Measurements from ENCODE around the gene ZFP90.

Gene ZFP90

GRCh38 chr16:68506331-68507053, 32.6 kb upstream of the ZFP90 start:
- peaks cover 0 to 33% (median 0%) of the 10 kb centered on the region in 3 experiments for H3K27me3 ChIP-seq (ENCODE audit: control insufficient read depth in 3 of 3, insufficient read depth in 3 of 3, low read depth in 1 of 3, low read length in 3 of 3)
- no peaks in the 10 kb centered on the region for H3K36me3 ChIP-seq (replicated peaks in 1 of 2; ENCODE audit: control insufficient read depth in 2 of 2, insufficient read depth in 2 of 2, low read length in 2 of 2)
- no peak overlapping the region for H3K18ac ChIP-seq (ENCODE audit: low read length)
- no peak overlapping the region for H3K9ac ChIP-seq (ENCODE audit: low read depth, low read length, poor library complexity)
- no peak overlapping the region for H3K4me2 ChIP-seq (ENCODE audit: insufficient read depth, low read length, poor library complexity, severe bottlenecking)
- peaks cover 0 to 4% of the 10 kb centered on the region in 2 donors for H3K4me1 ChIP-seq (ENCODE audit: control insufficient read depth in 2 of 2, insufficient read depth in 1 of 2, low read depth in 1 of 2, low read length in 2 of 2)
- H4K91ac ChIP-seq (ENCODE audit: low read depth, low read length, poor library complexity), result no peak overlapping the region
- no peak overlapping the region for H2BK12ac ChIP-seq (ENCODE audit: low read length)
- no peak overlapping the region for H3K4ac ChIP-seq (ENCODE audit: low read length)
- no peaks in the 10 kb centered on the region for H3K9me3 ChIP-seq (replicated peaks in 1 of 2; ENCODE audit: control insufficient read depth in 2 of 2, insufficient read depth in 1 of 2, low read depth in 1 of 2, low read length in 2 of 2)
- no peak overlapping the region for H2BK5ac ChIP-seq (ENCODE audit: low read length)
- no CpG with 5 or more reads among the region's 10 CpGs for WGBS, 2 donors (ENCODE audit: extremely low coverage in 2 of 2, insufficient read length in 2 of 2, insufficient replicate concordance in 1 of 2)
- no peak overlapping the region for H2AK5ac ChIP-seq (ENCODE audit: low read depth, low read length)
- H3K14ac ChIP-seq (ENCODE audit: low read length), result no peak overlapping the region
- H2BK15ac ChIP-seq (ENCODE audit: low read length), result no peak overlapping the region
- no peak overlapping the region for H3K27ac ChIP-seq (replicated peaks; ENCODE audit: low read length)
- peaks cover 2% of the 10 kb centered on the region for H3K79me1 ChIP-seq (ENCODE audit: low read depth, low read length)
- no peak overlapping the region for H2AFZ ChIP-seq (ENCODE audit: low read length)
- no peak overlapping the region for H2BK120ac ChIP-seq (ENCODE audit: low read depth, low read length)
- H4K8ac ChIP-seq (ENCODE audit: low read depth, low read length), result no peak overlapping the region
- H3K23ac ChIP-seq (ENCODE audit: low read depth, low read length, poor library complexity), result no peak overlapping the region
- H3K4me3 ChIP-seq (ENCODE audit: low read length in 2 of 2), result no peak overlapping the region
- DNase-seq (ENCODE audit: low spot score), result no peak

DNA sequence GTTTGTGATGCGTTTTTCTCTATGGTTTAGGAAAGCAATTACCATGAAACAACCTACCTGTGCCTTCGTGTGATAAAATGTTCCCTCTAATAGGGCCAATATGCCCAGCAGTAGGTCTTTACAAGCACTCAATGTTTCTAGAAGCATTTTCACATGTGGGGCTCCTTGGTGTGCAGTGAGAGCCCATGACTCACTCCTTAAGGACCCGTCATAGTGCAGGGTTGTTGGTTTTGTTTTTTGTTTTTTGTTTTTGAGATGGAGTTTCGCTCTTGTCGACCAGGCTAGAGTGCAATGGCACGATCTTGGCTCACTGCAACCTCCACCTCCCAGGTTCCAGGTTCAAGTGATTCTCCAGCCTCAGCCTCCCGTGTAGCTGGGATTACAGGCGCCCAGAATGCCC, 31.1 kb upstream of the ZFP90 start:
- Histone ChIP-seq H3K27me3 (ENCODE audit: control insufficient read depth in 3 of 3, insufficient read depth in 3 of 3, low read depth in 1 of 3, low read length in 3 of 3) (peaks cover 0 to 31% (median 0%) of the 10 kb centered on the region in 3 experiments), H2AFZ (ENCODE audit: low read length) (no peak overlapping the region), H3K18ac (ENCODE audit: low read length) (no peak overlapping the region), H3K4me3 (ENCODE audit: low read length in 2 of 2) (no peak overlapping the region), H4K8ac (ENCODE audit: low read depth, low read length) (no peak overlapping the region), H3K27ac (replicated peaks; ENCODE audit: low read length) (no peak overlapping the region), H3K4ac (ENCODE audit: low read length) (no peak overlapping the region), H3K9me3 (replicated peaks in 1 of 2; ENCODE audit: control insufficient read depth in 2 of 2, insufficient read depth in 1 of 2, low read depth in 1 of 2, low read length in 2 of 2) (no peaks in the 10 kb centered on the region), H3K4me2 (ENCODE audit: insufficient read depth, low read length, poor library complexity, severe bottlenecking) (no peak overlapping the region), H3K4me1 (ENCODE audit: control insufficient read depth in 2 of 2, insufficient read depth in 1 of 2, low read depth in 1 of 2, low read length in 2 of 2) (peaks cover 0 to 4% of the 10 kb centered on the region in 2 donors), H2BK12ac (ENCODE audit: low read length) (no peak overlapping the region), H2AK5ac (ENCODE audit: low read depth, low read length) (no peak overlapping the region), H3K23ac (ENCODE audit: low read depth, low read length, poor library complexity) (no peak overlapping the region), H3K36me3 (replicated peaks in 1 of 2; ENCODE audit: control insufficient read depth in 2 of 2, insufficient read depth in 2 of 2, low read length in 2 of 2) (no peaks in the 10 kb centered on the region), H3K9ac (ENCODE audit: low read depth, low read length, poor library complexity) (no peak overlapping the region), H2BK120ac (ENCODE audit: low read depth, low read length) (no peak overlapping the region), H4K91ac (ENCODE audit: low read depth, low read length, poor library complexity) (no peak overlapping the region), H2BK5ac (ENCODE audit: low read length) (no peak overlapping the region), H3K14ac (ENCODE audit: low read length) (no peak overlapping the region), H3K79me1 (ENCODE audit: low read depth, low read length) (peaks cover 2% of the 10 kb centered on the region), H2BK15ac (ENCODE audit: low read length) (no peak overlapping the region)
- WGBS, 2 donors (ENCODE audit: extremely low coverage in 2 of 2, insufficient read length in 2 of 2, insufficient replicate concordance in 1 of 2), result no CpG with 5 or more reads among the region's 8 CpGs
- no peak for DNase-seq (ENCODE audit: low spot score)

DNA sequence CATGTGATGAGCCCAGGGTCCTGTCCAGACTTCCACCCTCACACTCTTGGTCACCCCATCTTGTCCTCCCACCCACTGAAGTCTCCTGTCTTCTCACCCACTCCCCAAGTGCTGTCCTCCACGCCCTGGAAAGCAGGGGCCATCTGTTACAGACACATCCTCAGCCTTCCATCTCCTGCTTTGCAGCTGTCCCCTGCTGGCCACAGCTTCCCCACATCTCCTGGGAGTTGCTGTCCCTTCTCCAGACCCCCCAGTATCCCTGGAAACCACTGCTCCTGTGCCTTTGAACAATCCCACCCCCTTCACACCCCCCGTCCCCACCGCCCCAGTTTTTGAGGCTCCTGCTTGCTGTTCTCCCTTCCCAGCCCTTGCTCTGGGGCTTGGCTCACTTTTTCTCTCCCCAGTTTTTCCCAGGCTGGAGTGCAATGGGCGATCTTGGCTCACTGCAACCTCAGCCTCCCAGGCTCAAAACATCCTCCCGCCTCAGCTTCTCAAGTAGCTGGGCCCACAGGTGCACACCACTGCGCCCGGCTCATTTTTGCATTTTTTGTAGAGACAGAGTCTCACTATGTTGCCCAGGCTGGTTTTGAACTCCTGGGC, 30.4 kb upstream of the ZFP90 start:
- no peak overlapping the region for H2AFZ ChIP-seq (ENCODE audit: low read length)
- H3K79me1 ChIP-seq (ENCODE audit: low read depth, low read length), result peaks cover 2% of the 10 kb centered on the region
- no peak for DNase-seq (ENCODE audit: low spot score)
- no peak overlapping the region for H3K4ac ChIP-seq (ENCODE audit: low read length)
- H3K4me1 ChIP-seq (ENCODE audit: control insufficient read depth in 2 of 2, insufficient read depth in 1 of 2, low read depth in 1 of 2, low read length in 2 of 2), result peaks cover 0 to 4% of the 10 kb centered on the region in 2 donors
- H4K8ac ChIP-seq (ENCODE audit: low read depth, low read length), result no peak overlapping the region
- H3K27ac ChIP-seq (replicated peaks; ENCODE audit: low read length), result no peak overlapping the region
- H2BK5ac ChIP-seq (ENCODE audit: low read length), result no peak overlapping the region
- peak overlapping the region; percentile 59 for H2AK5ac ChIP-seq (ENCODE audit: low read depth, low read length)
- no peak overlapping the region for H3K14ac ChIP-seq (ENCODE audit: low read length)
- H3K9ac ChIP-seq (ENCODE audit: low read depth, low read length, poor library complexity), result no peak overlapping the region
- no peaks in the 10 kb centered on the region for H3K36me3 ChIP-seq (replicated peaks in 1 of 2; ENCODE audit: control insufficient read depth in 2 of 2, insufficient read depth in 2 of 2, low read length in 2 of 2)
- no peak overlapping the region for H3K23ac ChIP-seq (ENCODE audit: low read depth, low read length, poor library complexity)
- no peak overlapping the region for H3K4me3 ChIP-seq (ENCODE audit: low read length in 2 of 2)
- no peak overlapping the region for H2BK12ac ChIP-seq (ENCODE audit: low read length)
- H3K18ac ChIP-seq (ENCODE audit: low read length), result peak overlapping the region; percentile 5
- peak overlapping the region; percentile 62 for H2BK15ac ChIP-seq (ENCODE audit: low read length)
- no peaks in the 10 kb centered on the region for H3K9me3 ChIP-seq (replicated peaks in 1 of 2; ENCODE audit: control insufficient read depth in 2 of 2, insufficient read depth in 1 of 2, low read depth in 1 of 2, low read length in 2 of 2)
- no peak overlapping the region for H2BK120ac ChIP-seq (ENCODE audit: low read depth, low read length)
- no peak overlapping the region for H4K91ac ChIP-seq (ENCODE audit: low read depth, low read length, poor library complexity)
- H3K4me2 ChIP-seq (ENCODE audit: insufficient read depth, low read length, poor library complexity, severe bottlenecking), result no peak overlapping the region
- H3K27me3 ChIP-seq (ENCODE audit: control insufficient read depth in 3 of 3, insufficient read depth in 3 of 3, low read depth in 1 of 3, low read length in 3 of 3), result peaks cover 0 to 27% (median 0%) of the 10 kb centered on the region in 3 experiments
- WGBS, 2 donors (ENCODE audit: extremely low coverage in 2 of 2, insufficient read length in 2 of 2, insufficient replicate concordance in 1 of 2), result no CpG with 5 or more reads among the region's 7 CpGs

DNA sequence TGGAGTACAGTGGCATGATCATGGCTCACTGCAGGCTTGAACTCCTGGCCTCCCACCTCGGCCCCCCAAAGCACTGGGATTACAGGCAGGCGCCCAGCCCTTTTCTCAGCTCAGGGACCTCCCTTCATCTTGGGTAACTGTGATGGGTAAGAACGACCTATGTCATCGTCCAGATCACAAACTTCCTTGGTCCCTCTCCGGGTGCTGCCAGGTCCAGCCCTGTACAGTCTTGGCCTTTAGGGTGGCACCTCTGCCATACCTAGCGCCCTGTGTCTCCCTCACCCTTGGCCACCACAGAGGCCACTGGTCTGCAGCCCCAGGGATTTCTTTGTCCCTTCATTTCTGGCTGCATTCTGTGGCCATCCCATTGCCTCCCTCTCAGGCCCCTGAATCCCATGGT, 29.7 kb upstream of the ZFP90 start:
- Histone ChIP-seq H3K4me1 (ENCODE audit: control insufficient read depth in 2 of 2, insufficient read depth in 1 of 2, low read depth in 1 of 2, low read length in 2 of 2) (peaks cover 0 to 3% of the 10 kb centered on the region in 2 donors), H2AK5ac (ENCODE audit: low read depth, low read length) (peak overlapping the region; percentile 71), H4K91ac (ENCODE audit: low read depth, low read length, poor library complexity) (no peak overlapping the region), H2AFZ (ENCODE audit: low read length) (no peak overlapping the region), H3K27ac (replicated peaks; ENCODE audit: low read length) (no peak overlapping the region), H3K18ac (ENCODE audit: low read length) (peak overlapping the region; percentile 84), H3K9me3 (replicated peaks in 1 of 2; ENCODE audit: control insufficient read depth in 2 of 2, insufficient read depth in 1 of 2, low read depth in 1 of 2, low read length in 2 of 2) (no peaks in the 10 kb centered on the region), H4K8ac (ENCODE audit: low read depth, low read length) (peak overlapping the region; percentile 77), H2BK120ac (ENCODE audit: low read depth, low read length) (peak overlapping the region; percentile 16), H3K9ac (ENCODE audit: low read depth, low read length, poor library complexity) (no peak overlapping the region), H2BK15ac (ENCODE audit: low read length) (peak overlapping the region; percentile 71), H3K4me2 (ENCODE audit: insufficient read depth, low read length, poor library complexity, severe bottlenecking) (peak overlapping the region; percentile 65), H2BK12ac (ENCODE audit: low read length) (no peak overlapping the region), H3K4ac (ENCODE audit: low read length) (no peak overlapping the region), H3K4me3 (ENCODE audit: low read length in 2 of 2) (no peak overlapping the region), H3K79me1 (ENCODE audit: low read depth, low read length) (peaks cover 2% of the 10 kb centered on the region), H3K36me3 (replicated peaks in 1 of 2; ENCODE audit: control insufficient read depth in 2 of 2, insufficient read depth in 2 of 2, low read length in 2 of 2) (no peaks in the 10 kb centered on the region), H3K23ac (ENCODE audit: low read depth, low read length, poor library complexity) (no peak overlapping the region), H3K27me3 (ENCODE audit: control insufficient read depth in 3 of 3, insufficient read depth in 3 of 3, low read depth in 1 of 3, low read length in 3 of 3) (peaks cover 0 to 27% (median 0%) of the 10 kb centered on the region in 3 experiments), H3K14ac (ENCODE audit: low read length) (peak overlapping the region; percentile 65), H2BK5ac (ENCODE audit: low read length) (peak overlapping the region; percentile 71)
- DNase-seq (ENCODE audit: low spot score), result no peak
- no CpG with 5 or more reads among the region's 6 CpGs for WGBS, 2 donors (ENCODE audit: extremely low coverage in 2 of 2, insufficient read length in 2 of 2, insufficient replicate concordance in 1 of 2)

Data from neuronal stem cell (in vitro differentiated cells).